Heart left ventricle (tissue), 16 donors: Measurements from ENCODE around the gene PCDHB16. TPM values are rescaled to one million over a fixed set of nuclear protein-coding genes. Genes with fewer than 3 reads are reported as not detected.
"Not testable (repeated sequence)": the region's sequence is repeated elsewhere in the genome, so short reads cannot be mapped to it uniquely, and the experiment has no call there.

ENCODE experiments used
- ATAC-seq, 4 donors: fragments of 200-7000 bp; cut with Tn5 transposase; one replicate each; pipeline ENCODE4 v1.9.1; 2020 to 2022; ENCODE audit warnings: moderate library complexity in 4 of 4, mild to moderate bottlenecking in 3 of 4, moderate number of reproducible peaks in 1 of 4
- DNase-seq, 5 donors: peaks; one replicate each; pipeline ENCODE4 v3.0.0-alpha.2; 2020
- H3K27ac ChIP-seq, 12 donors: fragments of 200-600 bp; sonication (generic) in 4 of 12; one replicate each; pipeline versions ENCODE4 v1.5.0 to v1.8.0; 2016 to 2022; ENCODE audit warnings: mild to moderate bottlenecking in 2 of 12
- H3K27me3 ChIP-seq, 9 donors: fragments of 200-600 bp; sonication (generic) in 2 of 9; one replicate each; pipeline versions ENCODE4 v1.5.1 to v1.8.0; 2016 to 2022; ENCODE audit warnings: mild to moderate bottlenecking in 3 of 9
- H3K36me3 ChIP-seq, 9 donors: fragments of 200-600 bp; sonication (generic) in 2 of 9; one replicate each; pipeline versions ENCODE4 v1.5.0 to v1.8.0; 2018 to 2022; ENCODE audit warnings: mild to moderate bottlenecking in 2 of 9
- H3K4me1 ChIP-seq, 12 donors: fragments of 200-600 bp; sonication (generic) in 4 of 12; one replicate each; pipeline versions ENCODE4 v1.5.0 to v1.8.0; 2016 to 2022; ENCODE audit warnings: mild to moderate bottlenecking in 3 of 12
- H3K4me3 ChIP-seq, 12 donors: fragments of 200-600 bp; sonication (generic) in 4 of 12; one replicate each; pipeline versions ENCODE4 v1.5.0 to v1.8.0; 2017 to 2022; ENCODE audit warnings: mild to moderate bottlenecking in 9 of 12, moderate library complexity in 4 of 12
- H3K9me3 ChIP-seq, 12 donors: fragments of 200-600 bp; sonication (generic) in 4 of 12; one replicate each; pipeline versions ENCODE4 v1.5.0 to v1.8.0; 2016 to 2022; ENCODE audit warnings: mild to moderate bottlenecking in 1 of 12
- POLR2A ChIP-seq, 2 donors: fragments of 450-650 bp; IDR thresholded peaks; one replicate each; pipeline ENCODE4 v1.6.1; 2017; ENCODE audit warnings: antibody characterized with exemption in 2 of 2, mild to moderate bottlenecking in 2 of 2, moderate library complexity in 2 of 2
- WGBS, 4 donors: extraction: QIAGEN DNeasy Blood & Tissue Kit in 2 of 4; methylation state at CpG; one replicate each; pipeline versions ENCODE4 v1.1.5 to v1.1.7; 2013 to 2018; 5-methylcytosine and 5-hydroxymethylcytosine counted together
- intact Hi-C, 10 donors: fragments of 100-400 bp; cut with DNase I; formaldehyde crosslinking; loops; one replicate each; pipeline versions ENCODE4 v1.11.1 to v1.14.2; 2022
- polyA plus RNA-seq, 2 donors: library from polyadenylated mRNA; stranded (reverse); fragments of 200-250 nt; gene quantifications; one replicate each; pipeline ENCODE4 v1.2.3, GENCODE V29; 2013
- total RNA-seq, 9 donors: library from RNA; depleted of rRNA in 2 of 9; stranded (reverse); fragments of >200 nt in 2 of 9; fragmentation: NEBNext Ultra II Directional in 3 of 9; extraction: Animal tissue kit (Norgen Biotek cat#: 25700) in 3 of 9; gene quantifications; one replicate each; pipeline versions ENCODE4 v1.1.0 to v1.2.4, GENCODE V29; 2016 to 2023
- TF ChIP-seq, protein P1 (sequence below), 12 donors: fragments of 200-600 bp; sonication (generic) in 4 of 12; IDR thresholded peaks; one replicate each; pipeline versions ENCODE4 v1.5.0 to v1.8.0; 2018 to 2022; ENCODE audit warnings: antibody characterized with exemption in 12 of 12, mild to moderate bottlenecking in 5 of 12
- donor health status: ischemic (EF 13 %, LVEDD 7.1; RV severe dilation, severe dysfunction).
- donor health status: healthy with polysubstance abuse.
- donor health status: DM: no; HTN: yes; CAD: no.
- donor health status: DM: no; HTN: no; CAD: no.
- donor health status: ischemic (EF 25% LVEDD 6.9; RV normal size, moderate dysfunction).
- donor health status: ischemic (EF 25% LVEDD 5.7; RV mildly dilated, moderate dysfunction).
- donor health status: healthy.
- donor health status: DM: yes; HTN: yes; CAD: no.
- donor health status: ischemic (EF 35%, LVEDD 5.7; RV mildly dilated, moderate dysfunction).
- donor health status: nonischemic (EF 11% LVEDD 7.7; RV severe dilation, severe dysfunction).
- donor health status: DM: yes; HTN: yes; CAD: no.
- donor health status: PGD.
- donor health status: ischemic (EF 29% LVEDD 5.4; RV normal size, mild dysfunction).
- donor health status: nonischemic (EF 23%, LVEDD 6.1; RV moderate dilation, normal function).

PCDHB16 gene
- total and polyA plus RNA-seq, 11 donors: 0.76 to 3.9 (median 2.0) TPM

DNA sequence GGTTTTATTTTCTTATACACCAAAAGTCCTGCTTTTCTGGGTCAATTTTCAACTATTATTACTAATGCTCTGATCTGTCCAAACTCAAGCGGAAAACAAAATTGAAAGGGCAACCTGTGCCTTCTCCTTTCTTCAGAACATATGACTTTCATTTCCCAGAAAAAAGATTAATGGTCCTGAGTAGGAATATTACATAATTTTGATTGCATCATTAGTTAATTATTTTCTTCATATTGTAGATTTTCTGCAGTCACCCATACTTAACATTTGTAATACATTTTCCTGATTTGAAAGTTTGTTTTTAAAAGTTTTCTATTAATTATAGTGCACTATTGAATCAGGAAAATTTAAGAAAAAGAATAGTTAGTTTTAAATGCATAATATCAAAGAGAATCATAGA lies 6.3 kb upstream of the PCDHB16 start:
- Histone ChIP-seq H3K27ac (no peak overlapping the region), H3K4me3 (no peak overlapping the region), H3K36me3 (no peaks in the 10 kb centered on the region), H3K27me3 (peaks cover 0 to 63% (median 33%) of the 10 kb centered on the region in 9 donors), H3K9me3 (peaks cover 0 to 75% (median 21%) of the 10 kb centered on the region in 12 donors), H3K4me1 (no peaks in the 10 kb centered on the region)
- intact Hi-C loops: loop anchor here in 3 of 10 donors (10.0 kb wide), 1 partner anchor 389 kb away; no protein-coding TSS in a partner anchor
- ATAC-seq (no peak), DNase-seq (no peak)
- WGBS, 4 donors: 62 to 77% (median 63%) methylated on average over 1 of the region's 1 CpG
- TF ChIP-seq POLR2A (IDR thresholded peaks at IDR 0.05): no peak
- TF ChIP-seq, protein P1, sequence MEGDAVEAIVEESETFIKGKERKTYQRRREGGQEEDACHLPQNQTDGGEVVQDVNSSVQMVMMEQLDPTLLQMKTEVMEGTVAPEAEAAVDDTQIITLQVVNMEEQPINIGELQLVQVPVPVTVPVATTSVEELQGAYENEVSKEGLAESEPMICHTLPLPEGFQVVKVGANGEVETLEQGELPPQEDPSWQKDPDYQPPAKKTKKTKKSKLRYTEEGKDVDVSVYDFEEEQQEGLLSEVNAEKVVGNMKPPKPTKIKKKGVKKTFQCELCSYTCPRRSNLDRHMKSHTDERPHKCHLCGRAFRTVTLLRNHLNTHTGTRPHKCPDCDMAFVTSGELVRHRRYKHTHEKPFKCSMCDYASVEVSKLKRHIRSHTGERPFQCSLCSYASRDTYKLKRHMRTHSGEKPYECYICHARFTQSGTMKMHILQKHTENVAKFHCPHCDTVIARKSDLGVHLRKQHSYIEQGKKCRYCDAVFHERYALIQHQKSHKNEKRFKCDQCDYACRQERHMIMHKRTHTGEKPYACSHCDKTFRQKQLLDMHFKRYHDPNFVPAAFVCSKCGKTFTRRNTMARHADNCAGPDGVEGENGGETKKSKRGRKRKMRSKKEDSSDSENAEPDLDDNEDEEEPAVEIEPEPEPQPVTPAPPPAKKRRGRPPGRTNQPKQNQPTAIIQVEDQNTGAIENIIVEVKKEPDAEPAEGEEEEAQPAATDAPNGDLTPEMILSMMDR (IDR thresholded peaks at IDR 0.05): no peak

DNA sequence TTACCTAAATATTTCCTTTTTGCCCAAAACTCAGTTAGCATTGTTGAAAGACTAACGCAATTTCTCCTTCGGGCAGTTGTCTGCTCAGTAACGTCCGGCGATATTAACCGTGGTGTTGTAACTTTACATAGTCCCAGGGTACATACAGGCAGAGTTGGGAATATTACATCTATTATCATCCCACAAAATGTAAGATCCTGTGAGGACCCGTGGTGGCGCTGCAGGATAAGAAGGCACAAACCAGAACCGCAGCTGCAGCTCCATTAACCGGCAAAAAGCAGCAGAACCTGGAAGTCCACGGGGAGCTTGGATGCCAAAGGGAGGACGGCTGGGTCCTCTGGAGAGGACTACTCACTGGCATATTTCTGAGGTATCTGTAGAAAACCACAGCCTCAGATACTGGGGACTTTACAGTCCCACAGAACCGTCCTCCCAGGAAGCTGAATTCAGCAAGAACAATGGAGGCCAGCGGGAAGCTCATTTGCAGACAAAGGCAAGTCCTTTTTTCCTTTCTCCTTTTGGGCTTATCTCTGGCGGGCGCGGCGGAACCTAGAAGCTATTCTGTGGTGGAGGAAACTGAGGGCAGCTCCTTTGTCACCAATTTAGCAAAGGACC lies 4.5 kb upstream of the PCDHB16 start, which contains the start of gene PCDHB8:
PCDHB8 (plus strand) TSS at position 214 of the 615 bp plus-strand sequence; CDS start at position 459, 245 bp downstream.
- Histone ChIP-seq H3K27me3 (peaks cover 0 to 71% (median 33%) of the 10 kb centered on the region in 9 donors), H3K4me3 (peak within 1 kb of the TSS in 3 of 12 donors; percentile 19 to 48 (median 40)), H3K9me3 (peaks cover 0 to 79% (median 27%) of the 10 kb centered on the region in 12 donors)
- not testable (repeated sequence) for H3K4me1 ChIP-seq, H3K36me3 ChIP-seq, H3K27ac ChIP-seq, DNase-seq
- TF ChIP-seq, protein P1 (IDR thresholded peaks at IDR 0.05): peak in 5 of 12 donors; percentile 5 to 52 (median 8)
- WGBS, 4 donors: 17 to 27% (median 23%) methylated on average over 14 to 15 of the region's 18 CpGs
- intact Hi-C loops: loop anchor here in 3 of 10 donors (10.0 kb wide), 1 partner anchor 387 kb away; no protein-coding TSS in a partner anchor
- peak in 3 of 4 donors; percentile 55 to 88 (median 71) for ATAC-seq

DNA sequence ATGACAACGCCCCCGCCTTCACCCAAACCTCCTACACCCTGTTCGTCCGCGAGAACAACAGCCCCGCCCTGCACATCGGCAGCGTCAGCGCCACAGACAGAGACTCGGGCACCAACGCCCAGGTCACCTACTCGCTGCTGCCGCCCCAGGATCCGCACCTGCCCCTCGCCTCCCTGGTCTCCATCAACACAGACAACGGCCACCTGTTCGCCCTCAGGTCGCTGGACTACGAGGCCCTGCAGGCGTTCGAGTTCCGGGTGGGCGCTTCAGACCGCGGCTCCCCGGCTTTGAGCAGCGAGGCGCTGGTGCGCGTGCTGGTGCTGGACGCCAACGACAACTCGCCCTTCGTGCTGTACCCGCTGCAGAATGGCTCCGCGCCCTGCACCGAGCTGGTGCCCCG lies 2.8 kb upstream of the PCDHB16 start:
- H3K27ac ChIP-seq, H3K4me3 ChIP-seq, H3K36me3 ChIP-seq, H3K4me1 ChIP-seq, DNase-seq, ATAC-seq: not testable (repeated sequence)
- 33 to 37% (median 36%) methylated on average over 31 to 36 of the region's 39 CpGs for WGBS, 4 donors
- intact Hi-C loops: loop anchor here in 3 of 10 donors (10.0 kb wide), 1 partner anchor 385 kb away; no protein-coding TSS in a partner anchor
- Histone ChIP-seq H3K27me3 (peaks cover 0 to 76% (median 33%) of the 10 kb centered on the region in 9 donors), H3K9me3 (peaks cover 0 to 78% (median 24%) of the 10 kb centered on the region in 12 donors)

GRCh38 chr5:141179876-141180275 lies 2.3 kb upstream of the PCDHB16 start:
- H3K27ac ChIP-seq, H3K4me3 ChIP-seq, H3K4me1 ChIP-seq, H3K36me3 ChIP-seq, DNase-seq, ATAC-seq: not testable (repeated sequence)
- Histone ChIP-seq H3K9me3 (peaks cover 0 to 78% (median 26%) of the 10 kb centered on the region in 12 donors), H3K27me3 (peaks cover 0 to 75% (median 29%) of the 10 kb centered on the region in 9 donors)
- WGBS, 4 donors: 23 to 41% (median 34%) methylated on average over 3 to 32 of the region's 32 CpGs
- intact Hi-C loops: loop anchor here in 5 of 10 donors (5.0 to 10.0 kb wide), 2 partner anchors 382 to 385 kb away; no protein-coding TSS in a partner anchor

- H3K4me1 ChIP-seq: no peaks in the 10 kb centered on the region
- no peak overlapping the region for H3K4me3 ChIP-seq
- no peak for DNase-seq
- TF ChIP-seq, protein P1 (IDR thresholded peaks at IDR 0.05): no peak
- TF ChIP-seq POLR2A (IDR thresholded peaks at IDR 0.05): no peak
- 46 to 64% (median 49%) methylated on average over 1 of the region's 1 CpG for WGBS, 4 donors
- H3K36me3 ChIP-seq: peaks cover 0 to 4% (median 0%) of the 10 kb centered on the region in 9 donors
- no peak for ATAC-seq
- H3K9me3 ChIP-seq: peaks cover 0 to 78% (median 29%) of the 10 kb centered on the region in 12 donors
- no peak overlapping the region for H3K27ac ChIP-seq
- intact Hi-C loops: loop anchor here in 2 of 10 donors (5.0 to 10.0 kb wide), 2 partner anchors 382 to 384 kb away; no protein-coding TSS in a partner anchor
- peaks cover 0 to 72% (median 24%) of the 10 kb centered on the region in 9 donors for H3K27me3 ChIP-seq
Observed at GRCh38 chr5:141180313-141180712, 1.9 kb upstream of the PCDHB16 start.

DNA sequence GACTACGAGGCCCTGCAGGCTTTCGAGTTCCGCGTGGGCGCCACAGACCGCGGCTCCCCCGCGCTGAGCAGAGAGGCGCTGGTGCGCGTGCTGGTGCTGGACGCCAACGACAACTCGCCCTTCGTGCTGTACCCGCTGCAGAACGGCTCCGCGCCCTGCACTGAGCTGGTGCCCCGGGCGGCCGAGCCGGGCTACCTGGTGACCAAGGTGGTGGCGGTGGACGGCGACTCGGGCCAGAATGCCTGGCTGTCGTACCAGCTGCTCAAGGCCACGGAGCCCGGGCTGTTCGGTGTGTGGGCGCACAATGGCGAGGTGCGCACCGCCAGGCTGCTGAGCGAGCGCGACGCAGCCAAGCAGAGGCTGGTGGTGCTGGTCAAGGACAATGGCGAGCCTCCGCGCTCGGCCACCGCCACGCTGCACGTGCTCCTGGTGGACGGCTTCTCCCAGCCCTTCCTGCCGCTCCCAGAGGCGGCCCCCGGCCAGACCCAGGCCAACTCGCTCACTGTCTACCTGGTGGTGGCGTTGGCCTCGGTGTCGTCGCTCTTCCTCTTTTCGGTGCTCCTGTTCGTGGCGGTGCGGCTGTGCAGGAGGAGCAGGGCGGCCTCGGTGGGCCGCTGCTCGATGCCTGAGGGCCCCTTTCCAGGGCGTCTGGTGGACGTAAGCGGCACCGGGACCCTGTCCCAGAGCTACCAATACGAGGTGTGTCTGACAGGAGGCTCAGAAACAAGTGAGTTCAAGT lies 2.1 kb downstream of the PCDHB16 start:
- not testable (repeated sequence) for ATAC-seq, DNase-seq, H3K4me1 ChIP-seq, H3K36me3 ChIP-seq, H3K4me3 ChIP-seq, H3K27ac ChIP-seq
- peaks cover 0 to 61% (median 6%) of the 10 kb centered on the region in 9 donors for H3K27me3 ChIP-seq
- H3K9me3 ChIP-seq: peaks cover 0 to 80% (median 28%) of the 10 kb centered on the region in 12 donors
- WGBS, 4 donors: 30 to 50% (median 35%) methylated on average over 9 to 59 of the region's 69 CpGs
- intact Hi-C loops: loop anchor here in 2 of 10 donors (5.0 to 10.0 kb wide), 2 partner anchors 378 to 381 kb away; no protein-coding TSS in a partner anchor
